SK-N-SH (cell line): Measurements from ENCODE around the gene SLCO1B3.

ENCODE experiments used
- CTCF ChIP-seq: fragments of 200-600 bp; sonication (generic); IDR thresholded peaks from 2 replicates; pipeline ENCODE4 v1.6.1; 2017; ENCODE audit warnings: antibody characterized with exemption, mild to moderate bottlenecking, moderate library complexity
- EZH2phosphoT487 ChIP-seq: fragments of 200-600 bp; sonication (generic); IDR thresholded peaks from 2 replicates; pipeline ENCODE4 v1.6.1; 2017; ENCODE audit warnings: low read depth, mixed run types, mild to moderate bottlenecking, antibody characterized with exemption, moderate library complexity, borderline replicate concordance
- POLR2AphosphoS5 ChIP-seq: IDR thresholded peaks from 2 replicates; pipeline ENCODE4 v1.6.1; 2012; ENCODE audit warnings: low read depth, low read length
- RFX5 ChIP-seq: IDR thresholded peaks from 2 replicates; pipeline ENCODE4 v1.6.1; 2012; ENCODE audit warnings: mild to moderate bottlenecking, improper control_type of control experiment, low read length
- ZBTB33 ChIP-seq: IDR thresholded peaks from 2 replicates; pipeline ENCODE4 v1.4.0; 2012; ENCODE audit warnings: low read depth, borderline replicate concordance
- TF ChIP-seq, protein P1 (sequence below): IDR thresholded peaks from 2 replicates; pipeline ENCODE4 v1.6.1; 2012; ENCODE audit warnings: mild to moderate bottlenecking, low read depth, low read length, moderate library complexity

- TF ChIP-seq, protein P1, sequence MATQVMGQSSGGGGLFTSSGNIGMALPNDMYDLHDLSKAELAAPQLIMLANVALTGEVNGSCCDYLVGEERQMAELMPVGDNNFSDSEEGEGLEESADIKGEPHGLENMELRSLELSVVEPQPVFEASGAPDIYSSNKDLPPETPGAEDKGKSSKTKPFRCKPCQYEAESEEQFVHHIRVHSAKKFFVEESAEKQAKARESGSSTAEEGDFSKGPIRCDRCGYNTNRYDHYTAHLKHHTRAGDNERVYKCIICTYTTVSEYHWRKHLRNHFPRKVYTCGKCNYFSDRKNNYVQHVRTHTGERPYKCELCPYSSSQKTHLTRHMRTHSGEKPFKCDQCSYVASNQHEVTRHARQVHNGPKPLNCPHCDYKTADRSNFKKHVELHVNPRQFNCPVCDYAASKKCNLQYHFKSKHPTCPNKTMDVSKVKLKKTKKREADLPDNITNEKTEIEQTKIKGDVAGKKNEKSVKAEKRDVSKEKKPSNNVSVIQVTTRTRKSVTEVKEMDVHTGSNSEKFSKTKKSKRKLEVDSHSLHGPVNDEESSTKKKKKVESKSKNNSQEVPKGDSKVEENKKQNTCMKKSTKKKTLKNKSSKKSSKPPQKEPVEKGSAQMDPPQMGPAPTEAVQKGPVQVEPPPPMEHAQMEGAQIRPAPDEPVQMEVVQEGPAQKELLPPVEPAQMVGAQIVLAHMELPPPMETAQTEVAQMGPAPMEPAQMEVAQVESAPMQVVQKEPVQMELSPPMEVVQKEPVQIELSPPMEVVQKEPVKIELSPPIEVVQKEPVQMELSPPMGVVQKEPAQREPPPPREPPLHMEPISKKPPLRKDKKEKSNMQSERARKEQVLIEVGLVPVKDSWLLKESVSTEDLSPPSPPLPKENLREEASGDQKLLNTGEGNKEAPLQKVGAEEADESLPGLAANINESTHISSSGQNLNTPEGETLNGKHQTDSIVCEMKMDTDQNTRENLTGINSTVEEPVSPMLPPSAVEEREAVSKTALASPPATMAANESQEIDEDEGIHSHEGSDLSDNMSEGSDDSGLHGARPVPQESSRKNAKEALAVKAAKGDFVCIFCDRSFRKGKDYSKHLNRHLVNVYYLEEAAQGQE = no peak
- TF ChIP-seq CTCF (no peak), ZBTB33 (no peak), EZH2phosphoT487 (no peak), RFX5 (no peak), POLR2AphosphoS5 (no peak)
Measured at GRCh38 chr12:20917269-20917668, 106.8 kb downstream of the SLCO1B3 start.
